Thoracic aorta (tissue), 2 donors: Measurements from ENCODE around the gene GNA14. TPM values are rescaled to one million over a fixed set of nuclear protein-coding genes. Genes with fewer than 3 reads are reported as not detected.

Experiments
- ATAC-seq: fragments of 150-250 bp; one replicate; pipeline ENCODE4 v1.8.0; 2017; ENCODE audit warnings: low read depth; ENCODE audit not compliant: insufficient number of reproducible peaks, low FRiP score
- DNase-seq: peaks from one replicate; pipeline ENCODE4 v3.0.0-alpha.2; 2020; ENCODE audit warnings: low spot score
- H3K27ac ChIP-seq, 2 donors: fragments of 200-600 bp; sonication (generic); 1 replicate in 1 of 2; 2 replicates in 1 of 2; pipeline ENCODE4 v1.5.1; 2016; ENCODE audit warnings: mild to moderate bottlenecking in 2 of 2, moderate library complexity in 2 of 2
- H3K27me3 ChIP-seq: fragments of 200-600 bp; sonication (generic); replicated peaks from 2 replicates; pipeline ENCODE4 v1.6.0; 2016; ENCODE audit warnings: mild to moderate bottlenecking; ENCODE audit not compliant: insufficient read depth
- H3K36me3 ChIP-seq: fragments of 200-600 bp; sonication (generic); one replicate; pipeline ENCODE4 v1.5.1; 2016
- H3K4me1 ChIP-seq, 2 donors: fragments of 200-600 bp; sonication (generic); 1 replicate in 1 of 2; 2 replicates in 1 of 2; pipeline versions ENCODE4 v1.5.1 to v1.6.0; 2016; ENCODE audit warnings: low read depth in 2 of 2, mild to moderate bottlenecking in 1 of 2; ENCODE audit not compliant: control insufficient read depth in 1 of 2
- H3K4me3 ChIP-seq: fragments of 200-600 bp; sonication (generic); 2 replicates; pipeline ENCODE4 v1.5.1; 2016; ENCODE audit warnings: mild to moderate bottlenecking
- H3K9me3 ChIP-seq: fragments of 200-600 bp; sonication (generic); 2 replicates; pipeline ENCODE4 v1.5.1; 2016
- CTCF ChIP-seq: fragments of 200-600 bp; sonication (generic); IDR thresholded peaks from one replicate; pipeline ENCODE4 v1.5.1; 2019; ENCODE audit warnings: antibody characterized with exemption
- total RNA-seq, 2 donors: library from RNA; depleted of rRNA; stranded (reverse); fragments of >200 nt; gene quantifications; one replicate each; pipeline versions ENCODE4 v1.1.0 to v1.2.3, GENCODE V29; 2016

GNA14 gene
- total RNA-seq, 2 donors from 2014 or later, result 5.8 to 8.4 TPM

- Histone ChIP-seq H3K4me1 (peaks cover 0 to 3% of the 10 kb centered on the region in 2 donors), H3K27ac (no peak overlapping the region), H3K27me3 (no peaks in the 10 kb centered on the region), H3K4me3 (no peak overlapping the region), H3K9me3 (no peaks in the 10 kb centered on the region), H3K36me3 (no peaks in the 10 kb centered on the region)
- ATAC-seq, result no peak
- no peak for DNase-seq
- TF ChIP-seq CTCF, result no peak
These were observed 47.3 kb downstream of the GNA14 start for GRCh38 chr9:77600810-77601209.

- no peak for TF ChIP-seq CTCF
- H3K9me3 ChIP-seq, result no peaks in the 10 kb centered on the region
- no peaks in the 10 kb centered on the region for H3K27me3 ChIP-seq
- H3K36me3 ChIP-seq, result no peaks in the 10 kb centered on the region
- H3K4me3 ChIP-seq, result no peak overlapping the region
- DNase-seq (no peak), ATAC-seq (no peak)
- no peaks in the 10 kb centered on the region for H3K4me1 ChIP-seq
- H3K27ac ChIP-seq, result no peak overlapping the region
These were observed 48.6 kb downstream of the GNA14 start for GRCh38 chr9:77599492-77599891.

- no peak for DNase-seq
- Histone ChIP-seq H3K27ac (no peak overlapping the region), H3K27me3 (no peaks in the 10 kb centered on the region), H3K9me3 (no peaks in the 10 kb centered on the region), H3K36me3 (no peaks in the 10 kb centered on the region), H3K4me3 (no peak overlapping the region), H3K4me1 (no peaks in the 10 kb centered on the region)
- ATAC-seq, result no peak
- no peak for TF ChIP-seq CTCF
These were observed 49.1 kb downstream of the GNA14 start for GRCh38 chr9:77598991-77599390.

- Histone ChIP-seq H3K27ac (no peak overlapping the region), H3K4me1 (no peaks in the 10 kb centered on the region)
- no peak for ATAC-seq
These were observed 49.6 kb downstream of the GNA14 start for GRCh38 chr9:77598524-77598923.

GRCh38 chr9:77597057-77597456, 51.1 kb downstream of the GNA14 start:
- ATAC-seq (no peak), DNase-seq (no peak)
- no peaks in the 10 kb centered on the region for H3K4me1 ChIP-seq
- no peak for TF ChIP-seq CTCF
- H3K36me3 ChIP-seq, result no peaks in the 10 kb centered on the region
- no peak overlapping the region for H3K27ac ChIP-seq
- H3K4me3 ChIP-seq, result no peak overlapping the region
- no peaks in the 10 kb centered on the region for H3K9me3 ChIP-seq
- no peaks in the 10 kb centered on the region for H3K27me3 ChIP-seq

More at GRCh38 chr9:77598524-77598923, 49.6 kb downstream of the GNA14 start:
- Histone ChIP-seq H3K9me3 (no peaks in the 10 kb centered on the region), H3K4me3 (no peak overlapping the region), H3K36me3 (no peaks in the 10 kb centered on the region), H3K27me3 (no peaks in the 10 kb centered on the region)
- no peak for TF ChIP-seq CTCF
- DNase-seq, result no peak
